Subcutaneous abdominal adipose tissue (tissue), 5 donors: ENCODE data around the gene CRYL1.

Experiments
- H3K27ac ChIP-seq: one replicate; pipeline ENCODE4 v1.7.0; 2013; ENCODE audit warnings: low read depth, mild to moderate bottlenecking, inconsistent platforms, low read length, moderate library complexity
- H3K27me3 ChIP-seq, 5 donors: one replicate each; pipeline ENCODE4 v1.7.0; 2013; ENCODE audit warnings: low read length in 5 of 5, inconsistent platforms in 1 of 5; ENCODE audit not compliant: control insufficient read depth in 5 of 5, insufficient read depth in 4 of 5
- H3K36me3 ChIP-seq, 5 donors: one replicate each; pipeline ENCODE4 v1.7.0; 2013; ENCODE audit warnings: low read length in 5 of 5; ENCODE audit not compliant: control insufficient read depth in 5 of 5, insufficient read depth in 5 of 5
- H3K4me1 ChIP-seq, 5 donors: one replicate each; pipeline ENCODE4 v1.7.0; 2013; ENCODE audit warnings: low read length in 5 of 5, mild to moderate bottlenecking in 3 of 5, moderate library complexity in 1 of 5; ENCODE audit not compliant: control insufficient read depth in 5 of 5, insufficient read depth in 5 of 5
- H3K4me3 ChIP-seq, 5 donors: one replicate each; pipeline ENCODE4 v1.7.0; 2013; ENCODE audit warnings: low read length in 5 of 5, low read depth in 1 of 5
- H3K9ac ChIP-seq, 5 donors: one replicate each; pipeline ENCODE4 v1.7.0; 2013; ENCODE audit warnings: low read length in 5 of 5, mild to moderate bottlenecking in 4 of 5, moderate library complexity in 3 of 5
- H3K9me3 ChIP-seq, 5 donors: one replicate each; pipeline ENCODE4 v1.7.0; 2013; ENCODE audit warnings: low read length in 5 of 5; ENCODE audit not compliant: control insufficient read depth in 5 of 5
- donor health status: healthy.
- donor health status: healthy.
- donor health status: healthy.
- donor health status: healthy.
- donor health status: healthy.

The CRYL1 gene

DNA sequence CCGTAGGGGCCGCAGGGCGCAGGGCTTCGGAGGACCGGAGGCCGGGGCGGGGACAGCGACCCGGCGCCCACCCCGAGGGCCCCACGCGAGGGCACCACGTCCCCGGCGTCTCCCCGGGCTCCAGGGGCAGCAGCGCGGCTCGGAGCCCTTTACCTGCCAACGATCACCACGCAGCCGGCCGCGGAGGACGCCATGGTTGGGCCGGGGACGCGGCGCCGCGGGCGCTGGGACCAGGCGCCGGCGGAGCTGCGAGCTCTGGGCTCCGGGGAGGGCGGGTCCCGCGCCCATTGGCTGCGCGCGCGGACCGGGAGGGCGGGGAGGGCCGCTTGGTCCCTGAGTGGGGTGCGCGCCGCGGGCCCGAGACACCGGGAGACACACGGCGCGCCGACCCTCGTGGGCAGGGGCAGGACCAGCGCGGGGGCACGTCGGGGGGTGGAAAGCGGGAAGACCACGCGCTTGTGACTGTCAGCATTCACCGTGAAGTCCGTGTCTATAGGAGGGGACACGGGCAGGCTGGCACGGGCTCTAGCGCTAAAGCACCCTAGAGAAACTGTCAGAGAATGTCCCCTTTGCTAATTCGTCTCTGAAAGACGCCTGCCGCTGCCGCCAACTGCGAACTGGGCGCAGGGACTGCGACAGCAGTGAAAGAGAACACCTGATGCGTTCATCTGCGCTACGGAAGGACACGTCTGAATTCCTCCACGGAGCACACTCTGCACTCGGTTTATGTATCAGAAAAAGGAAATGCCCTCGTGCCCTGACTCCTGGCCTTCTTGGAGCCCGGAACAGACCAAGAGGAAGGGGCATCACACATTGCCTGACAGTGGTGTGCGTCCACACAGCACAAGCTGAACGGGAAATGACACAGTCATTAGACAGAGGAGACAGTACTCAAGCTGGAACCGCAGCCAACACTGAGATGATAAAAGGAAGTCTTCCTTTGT, at the start of gene CRYL1:
TSS of gene CRYL1 (minus strand) at position 257 of the 944 bp plus-strand sequence. CDS start at position 194, 63 bp downstream.
- peaks cover 3 to 29% (median 19%) of the 10 kb centered on the region in 5 donors for H3K4me1 ChIP-seq
- H3K36me3 ChIP-seq = no peaks in the 10 kb centered on the region
- peak within 1 kb of the TSS; percentile 73 to 90 (median 87) for H3K9ac ChIP-seq
- H3K27me3 ChIP-seq = no peaks in the 10 kb centered on the region
- H3K4me3 ChIP-seq = peak within 1 kb of the TSS; percentile 73 to 92 (median 83)
- peak within 1 kb of the TSS; percentile 87 for H3K27ac ChIP-seq
- no peaks in the 10 kb centered on the region for H3K9me3 ChIP-seq

DNA sequence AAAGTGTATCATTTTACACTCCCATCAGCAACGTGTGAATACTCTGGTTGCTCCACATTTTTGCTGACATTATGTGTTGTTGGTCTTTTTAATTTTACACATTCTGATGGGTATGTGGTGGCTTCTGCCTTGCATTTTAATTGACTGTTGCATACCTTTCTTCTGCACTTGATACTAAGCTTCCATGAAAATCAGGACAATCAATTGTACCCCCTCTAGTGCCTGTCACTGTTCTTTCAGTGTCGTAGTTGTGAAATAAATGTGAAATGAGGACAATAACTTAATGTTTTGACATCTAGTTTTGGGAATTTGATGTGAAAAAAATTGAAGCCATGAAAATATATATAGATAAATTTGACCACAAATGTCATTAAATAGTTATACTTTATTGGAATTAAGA, 48.0 kb upstream of the CRYL1 start:
- Histone ChIP-seq H3K27ac (no peak overlapping the region), H3K4me3 (no peak overlapping the region), H3K36me3 (peaks cover 0 to 6% (median 2%) of the 10 kb centered on the region in 5 donors), H3K9me3 (peaks cover 0 to 4% (median 0%) of the 10 kb centered on the region in 5 donors), H3K27me3 (no peaks in the 10 kb centered on the region), H3K4me1 (peaks cover 0 to 8% (median 0%) of the 10 kb centered on the region in 5 donors), H3K9ac (no peak overlapping the region)

GRCh38 chr13:20573186-20573585, 47.5 kb upstream of the CRYL1 start:
- Histone ChIP-seq H3K9me3 (peaks cover 0 to 4% (median 0%) of the 10 kb centered on the region in 5 donors), H3K9ac (no peak overlapping the region), H3K27ac (no peak overlapping the region), H3K4me1 (peaks cover 0 to 11% (median 1%) of the 10 kb centered on the region in 5 donors), H3K27me3 (no peaks in the 10 kb centered on the region), H3K4me3 (no peak overlapping the region), H3K36me3 (peaks cover 0 to 6% (median 2%) of the 10 kb centered on the region in 5 donors)

DNA sequence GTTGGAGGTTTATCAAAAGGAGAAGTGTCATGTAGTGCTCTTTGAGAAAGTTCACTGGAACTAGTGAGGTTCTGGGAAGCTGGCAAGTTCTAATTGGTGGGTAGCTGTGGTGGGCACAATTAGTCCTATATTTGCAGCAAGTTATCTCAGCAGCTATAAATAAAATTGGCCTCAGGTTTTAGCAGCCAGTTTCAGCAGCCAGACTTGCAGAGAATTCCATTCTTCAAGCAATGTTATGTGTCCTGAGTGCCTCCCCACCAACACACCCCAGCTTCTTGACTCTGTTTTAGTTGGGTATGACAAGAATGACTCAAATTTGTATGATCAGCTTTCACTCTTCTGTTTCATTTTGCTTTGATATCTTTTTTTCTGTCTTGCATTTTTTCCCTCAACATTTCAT, 46.0 kb upstream of the CRYL1 start:
- H3K9me3 ChIP-seq = peaks cover 0 to 4% (median 0%) of the 10 kb centered on the region in 5 donors
- H3K27ac ChIP-seq = no peak overlapping the region
- H3K36me3 ChIP-seq = peaks cover 0 to 6% (median 2%) of the 10 kb centered on the region in 5 donors
- peaks cover 4 to 18% (median 10%) of the 10 kb centered on the region in 5 donors for H3K4me1 ChIP-seq
- H3K27me3 ChIP-seq = no peaks in the 10 kb centered on the region
- no peak overlapping the region for H3K9ac ChIP-seq
- H3K4me3 ChIP-seq = no peak overlapping the region

DNA sequence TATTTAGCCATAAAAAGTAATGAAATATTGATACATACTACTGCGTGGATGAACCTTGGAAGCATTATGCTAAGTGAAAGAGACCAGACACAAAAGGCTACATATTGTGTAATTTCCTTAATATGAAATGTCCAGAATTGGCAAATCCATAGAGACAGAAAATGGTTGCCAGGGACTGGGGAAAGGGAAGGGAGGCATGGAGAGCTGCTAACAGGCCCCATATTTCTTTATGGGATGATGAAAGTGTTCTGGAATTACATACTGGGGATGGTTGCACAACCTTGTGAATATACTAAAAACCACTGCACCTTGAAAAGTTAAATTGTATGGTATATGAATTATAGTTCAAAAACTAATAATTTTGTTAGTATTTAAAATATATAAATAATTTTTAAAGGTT, 44.9 kb upstream of the CRYL1 start:
- H3K4me1 ChIP-seq = peaks cover 4 to 24% (median 13%) of the 10 kb centered on the region in 5 donors
- H3K27ac ChIP-seq = no peak overlapping the region
- no peak overlapping the region for H3K9ac ChIP-seq
- no peak overlapping the region for H3K4me3 ChIP-seq
- H3K9me3 ChIP-seq = peaks cover 0 to 3% (median 0%) of the 10 kb centered on the region in 5 donors
- H3K36me3 ChIP-seq = peaks cover 0 to 5% (median 0%) of the 10 kb centered on the region in 5 donors
- no peaks in the 10 kb centered on the region for H3K27me3 ChIP-seq

- Histone ChIP-seq H3K9ac (peak overlapping the region; percentile 64 to 93 (median 73)), H3K4me1 (peaks cover 4 to 19% (median 13%) of the 10 kb centered on the region in 5 donors), H3K27ac (peak overlapping the region; percentile 87), H3K9me3 (peaks cover 0 to 3% (median 0%) of the 10 kb centered on the region in 5 donors), H3K4me3 (peak overlapping the region; percentile 81 to 89 (median 86)), H3K36me3 (no peaks in the 10 kb centered on the region), H3K27me3 (no peaks in the 10 kb centered on the region)
Observed at GRCh38 chr13:20567881-20568528, 42.3 kb upstream of the CRYL1 start.

- no peaks in the 10 kb centered on the region for H3K27me3 ChIP-seq
- peak within 1 kb of the TSS; percentile 87 for H3K27ac ChIP-seq
- peaks cover 4 to 19% (median 13%) of the 10 kb centered on the region in 5 donors for H3K4me1 ChIP-seq
- H3K9ac ChIP-seq = peak within 1 kb of the TSS; percentile 71 to 93 (median 78)
- no peaks in the 10 kb centered on the region for H3K36me3 ChIP-seq
- peaks cover 0 to 3% (median 0%) of the 10 kb centered on the region in 5 donors for H3K9me3 ChIP-seq
- peak within 1 kb of the TSS; percentile 81 to 96 (median 86) for H3K4me3 ChIP-seq
Observed at GRCh38 chr13:20566898-20567874, 41.5 kb upstream of the CRYL1 start, which contains the start of gene IFT88. TSS of gene IFT88 (plus strand) at chr13:20567157. CDS start at chr13:20574386, 7,229 bp downstream.

- H3K9ac ChIP-seq = peak overlapping the region in 4 of 5 donors; percentile 68 to 84 (median 76)
- H3K27ac ChIP-seq = peak overlapping the region; percentile 87
- no peaks in the 10 kb centered on the region for H3K27me3 ChIP-seq
- peaks cover 4 to 19% (median 13%) of the 10 kb centered on the region in 5 donors for H3K4me1 ChIP-seq
- no peaks in the 10 kb centered on the region for H3K36me3 ChIP-seq
- H3K9me3 ChIP-seq = peaks cover 0 to 3% (median 0%) of the 10 kb centered on the region in 5 donors
- peak overlapping the region; percentile 81 to 96 (median 86) for H3K4me3 ChIP-seq
Observed at GRCh38 chr13:20566468-20566897, 40.8 kb upstream of the CRYL1 start.
